Epithelial cell of esophagus (primary cell): Measurements from ENCODE around the gene C12orf42.

Experiments used
- DNase-seq: peaks from one replicate; pipeline ENCODE4 v3.0.0; 2010; ENCODE audit warnings: low read depth
- H3K4me3 ChIP-seq: 2 replicates; pipeline ENCODE4 v1.5.1; 2011; ENCODE audit warnings: mild to moderate bottlenecking, low read length, control low read depth
- TF ChIP-seq, protein P1 (sequence below): IDR thresholded peaks from 2 replicates; pipeline ENCODE4 v1.5.1; 2011; ENCODE audit warnings: low read depth, mild to moderate bottlenecking, low read length, control low read depth, inconsistent platforms; ENCODE audit not compliant: insufficient read depth; ENCODE audit errors: missing control alignments

Gene C12orf42

DNA sequence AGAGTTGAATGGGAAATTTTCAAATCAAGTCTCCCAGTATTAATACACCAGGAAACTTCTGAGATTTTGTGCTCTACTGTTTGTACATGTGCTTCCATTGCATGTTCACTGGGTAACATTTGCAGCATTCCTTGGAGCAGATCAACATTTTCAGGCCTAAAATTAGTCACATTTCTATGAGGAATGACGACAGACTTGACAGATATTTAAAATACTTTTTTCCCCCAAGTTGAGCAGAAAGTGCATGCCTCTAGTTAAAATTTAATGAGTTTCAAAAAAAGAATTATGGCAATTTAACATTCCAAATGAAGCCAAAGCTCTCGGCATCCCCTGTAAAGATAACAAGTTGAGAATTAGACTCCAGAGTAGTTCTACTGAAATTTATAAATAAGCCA is 72.3 kb downstream of the C12orf42 start:
- TF ChIP-seq, protein P1, sequence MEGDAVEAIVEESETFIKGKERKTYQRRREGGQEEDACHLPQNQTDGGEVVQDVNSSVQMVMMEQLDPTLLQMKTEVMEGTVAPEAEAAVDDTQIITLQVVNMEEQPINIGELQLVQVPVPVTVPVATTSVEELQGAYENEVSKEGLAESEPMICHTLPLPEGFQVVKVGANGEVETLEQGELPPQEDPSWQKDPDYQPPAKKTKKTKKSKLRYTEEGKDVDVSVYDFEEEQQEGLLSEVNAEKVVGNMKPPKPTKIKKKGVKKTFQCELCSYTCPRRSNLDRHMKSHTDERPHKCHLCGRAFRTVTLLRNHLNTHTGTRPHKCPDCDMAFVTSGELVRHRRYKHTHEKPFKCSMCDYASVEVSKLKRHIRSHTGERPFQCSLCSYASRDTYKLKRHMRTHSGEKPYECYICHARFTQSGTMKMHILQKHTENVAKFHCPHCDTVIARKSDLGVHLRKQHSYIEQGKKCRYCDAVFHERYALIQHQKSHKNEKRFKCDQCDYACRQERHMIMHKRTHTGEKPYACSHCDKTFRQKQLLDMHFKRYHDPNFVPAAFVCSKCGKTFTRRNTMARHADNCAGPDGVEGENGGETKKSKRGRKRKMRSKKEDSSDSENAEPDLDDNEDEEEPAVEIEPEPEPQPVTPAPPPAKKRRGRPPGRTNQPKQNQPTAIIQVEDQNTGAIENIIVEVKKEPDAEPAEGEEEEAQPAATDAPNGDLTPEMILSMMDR, result no peak
- DNase-seq, result no peak
- H3K4me3 ChIP-seq, result no peak overlapping the region

DNA sequence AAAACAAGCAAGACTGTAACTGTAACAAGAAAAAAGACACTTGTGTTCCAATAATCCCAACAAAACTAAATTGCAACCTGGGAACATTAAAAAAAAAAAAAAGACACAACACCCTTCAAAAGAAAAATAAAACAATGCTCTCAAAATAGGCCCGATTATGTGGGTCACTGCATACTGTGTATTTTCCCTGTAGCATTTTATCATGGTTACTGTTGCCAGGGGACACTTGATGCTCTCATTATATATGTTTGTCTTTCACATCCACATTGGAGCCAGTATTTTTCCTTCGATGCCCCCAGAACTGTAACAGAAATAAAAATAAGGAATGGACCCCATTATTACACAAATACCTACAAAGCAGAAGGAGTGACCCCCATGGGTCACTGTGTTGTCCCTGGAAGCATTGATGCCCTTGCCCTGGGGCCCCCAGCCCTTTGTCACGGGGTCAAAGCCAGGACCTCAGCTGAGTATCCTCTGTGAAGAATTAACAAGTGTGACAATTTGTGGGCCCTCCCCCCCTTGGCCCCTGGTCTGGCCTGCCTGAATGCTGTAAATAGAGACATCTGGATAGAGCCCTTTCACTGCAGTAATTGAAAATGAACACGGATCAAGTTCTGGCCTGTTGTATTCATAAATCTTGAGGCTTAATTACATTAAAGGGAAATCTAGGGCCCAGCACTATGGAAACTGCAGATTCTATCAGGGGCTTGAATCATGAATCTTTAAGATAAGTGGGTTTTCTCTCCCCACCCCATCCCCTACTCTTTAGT is 72.8 kb downstream of the C12orf42 start:
- no peak overlapping the region for H3K4me3 ChIP-seq
- TF ChIP-seq, protein P1, result no peak
- DNase-seq, result no peak

DNA sequence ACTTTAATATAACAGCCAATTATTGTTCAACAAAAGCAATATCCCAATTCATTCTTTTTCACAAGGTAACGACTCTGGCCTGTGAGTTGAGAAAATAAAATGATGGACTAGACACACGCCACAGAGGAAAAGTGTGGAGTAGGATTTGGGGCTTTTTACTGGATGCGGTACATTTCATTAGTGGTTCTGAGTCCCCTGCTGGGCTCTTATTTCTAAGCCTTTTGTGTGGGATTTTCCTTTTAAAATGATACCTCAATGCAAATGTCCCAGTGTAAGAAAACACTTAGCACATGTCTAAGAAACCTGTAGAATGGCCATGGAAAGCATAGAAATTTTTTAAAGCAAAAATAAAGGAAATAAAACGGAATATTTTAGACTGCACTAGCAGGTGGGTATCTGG is 73.4 kb downstream of the C12orf42 start:
- H3K4me3 ChIP-seq, result no peak overlapping the region

DNA sequence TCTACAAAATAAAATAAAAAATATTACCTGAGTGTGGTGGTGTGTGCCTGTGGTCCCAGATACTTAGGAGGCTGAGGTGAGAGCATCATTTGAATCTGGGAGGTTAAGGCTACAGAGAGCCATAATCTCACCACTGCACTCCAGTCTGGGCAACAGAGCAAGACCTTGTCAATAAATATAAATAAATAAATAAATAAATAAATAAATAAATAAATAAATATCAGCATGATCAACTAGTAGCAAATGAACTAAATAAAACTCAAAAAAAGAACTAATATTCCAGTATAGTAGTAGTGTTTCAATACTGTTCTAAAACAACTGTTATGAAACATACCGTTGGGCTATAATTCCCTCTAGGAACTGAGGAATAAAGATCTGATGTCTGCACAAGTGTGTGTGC is 74.4 kb downstream of the C12orf42 start:
- DNase-seq, result no peak
- TF ChIP-seq, protein P1, result no peak
- H3K4me3 ChIP-seq, result no peak overlapping the region

More for the DNA sequence above, 73.4 kb downstream of the C12orf42 start:
- TF ChIP-seq, protein P1, result no peak
- no peak for DNase-seq

DNA sequence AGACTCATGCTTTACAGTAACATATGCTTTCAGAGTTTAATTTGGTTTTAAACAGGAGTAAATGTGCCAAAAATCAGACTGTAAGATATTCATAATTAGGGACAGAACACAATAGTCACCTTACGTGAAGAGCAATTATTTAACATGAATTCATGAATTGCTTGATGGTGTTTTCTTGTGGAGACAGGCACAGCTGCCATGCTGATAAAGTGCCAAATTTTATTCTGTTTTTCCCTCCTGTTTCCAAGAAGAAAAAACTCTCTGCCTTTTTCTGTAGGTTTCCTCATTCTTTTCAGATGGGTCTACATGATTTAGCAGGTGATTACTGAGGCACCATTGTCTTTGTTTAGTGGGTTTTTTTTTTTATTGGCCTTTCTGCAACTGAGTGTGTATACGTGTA is 80.1 kb downstream of the C12orf42 start:
- TF ChIP-seq, protein P1, result no peak
- no peak for DNase-seq
- H3K4me3 ChIP-seq, result no peak overlapping the region

DNA sequence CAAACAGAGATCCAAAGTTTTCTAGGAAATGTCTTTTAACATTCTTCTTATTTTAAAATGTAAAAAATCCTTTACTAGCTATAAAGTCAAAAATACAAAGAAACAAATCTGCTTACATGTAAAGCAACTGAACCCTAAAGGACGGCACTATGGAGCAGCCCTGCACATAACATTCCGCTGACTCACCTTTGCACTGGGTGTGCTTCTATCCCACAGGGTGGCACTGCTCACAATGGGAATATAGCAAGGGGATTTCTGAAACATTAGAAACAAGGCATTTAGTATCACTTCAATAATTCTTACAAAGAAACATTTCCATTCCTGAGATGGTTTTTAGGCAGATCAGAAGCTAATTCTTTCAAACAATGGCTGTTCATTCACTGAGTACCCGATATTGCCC is 94.3 kb downstream of the C12orf42 start:
- TF ChIP-seq, protein P1, result peak; percentile 53
- no peak overlapping the region for H3K4me3 ChIP-seq
- DNase-seq, result peak; percentile 82

DNA sequence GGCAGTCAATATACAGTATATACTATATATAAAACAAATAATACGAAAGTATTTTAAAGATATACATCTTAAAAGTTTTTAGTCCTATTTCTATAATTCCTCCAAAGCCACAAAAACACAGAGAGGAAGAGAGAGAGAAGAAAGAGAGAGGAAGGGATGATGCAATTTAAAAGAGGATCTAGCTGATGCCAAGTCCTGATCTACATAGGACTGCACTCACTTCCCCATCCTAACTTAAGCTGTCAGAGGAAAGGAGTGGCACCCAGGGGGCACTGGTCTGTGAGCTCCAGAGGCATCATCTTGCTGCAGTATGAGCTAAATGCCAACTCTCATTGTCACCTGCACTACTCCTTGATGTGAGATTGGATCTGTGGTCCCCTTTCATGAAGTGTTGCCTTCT is 95.8 kb downstream of the C12orf42 start:
- H3K4me3 ChIP-seq, result no peak overlapping the region
- TF ChIP-seq, protein P1, result no peak
- DNase-seq, result no peak
